WTC11 (cell line): ENCODE data around the gene TGM1. TPM values are rescaled to one million over a fixed set of nuclear protein-coding genes. Genes with fewer than 3 reads are reported as not detected.

ENCODE experiments used
- ATAC-seq: fragments of 200-7000 bp; cut with Tn5 transposase; 2 replicates; pipeline ENCODE4 v1.10.0; 2021; ENCODE audit warnings: mild to moderate bottlenecking, moderate library complexity
- CTCF ChIA-PET: fragments of 300-600 bp; sonication (Branson Sonifier 250); formaldehyde crosslinking; loops from one replicate; lab custom pipeline; 2021; ENCODE audit warnings: antibody characterized with exemption; lab: Charles Lee
- POLR2A ChIA-PET: fragments of 350-600 bp; sonication (Branson Sonifier 250); formaldehyde crosslinking; loops from one replicate; lab custom pipeline; 2021; ENCODE audit warnings: antibody characterized with exemption; lab: Charles Lee
- DNase-seq: peaks from one replicate; pipeline ENCODE4 v3.0.0; 2021; ENCODE audit warnings: low spot score
- H3K27ac Mint-ChIP-seq: 2 replicates; pipeline ENCODE4 v1.8.0; 2021; ENCODE audit warnings: mixed read lengths
- H3K27me3 Mint-ChIP-seq: 2 replicates; pipeline ENCODE4 v1.8.0; 2021; ENCODE audit warnings: low read depth, mild to moderate bottlenecking, moderate library complexity, mixed read lengths
- H3K36me3 Mint-ChIP-seq: 2 replicates; pipeline ENCODE4 v1.8.0; 2021; ENCODE audit warnings: mixed read lengths
- H3K4me1 Mint-ChIP-seq: 2 replicates; pipeline ENCODE4 v1.8.0; 2022; ENCODE audit warnings: mixed read lengths
- H3K4me3 Mint-ChIP-seq: 2 replicates; pipeline ENCODE4 v1.8.0; 2021; ENCODE audit warnings: mild to moderate bottlenecking, moderate library complexity, mixed read lengths
- H3K9me3 Mint-ChIP-seq: 2 replicates; pipeline ENCODE4 v1.8.0; 2021; ENCODE audit warnings: mixed read lengths
- CDX4 ChIP-seq: fragments of 250-450 bp; sonication (Bioruptor Pico); IDR thresholded peaks from 2 replicates; pipeline ENCODE4 v1.9.0; 2021; ENCODE audit warnings: moderate library complexity, mild to moderate bottlenecking, inconsistent platforms, borderline replicate concordance
- FOXP1 ChIP-seq: sonication (generic); formaldehyde crosslinking; IDR thresholded peaks from 2 replicates; pipeline ENCODE4 v1.8.0; 2022; ENCODE audit warnings: missing genetic modification reagents, mild to moderate bottlenecking, moderate library complexity, borderline replicate concordance
- IRF1 ChIP-seq: sonication (generic); formaldehyde crosslinking; IDR thresholded peaks from 2 replicates; pipeline ENCODE4 v1.8.0; 2023; ENCODE audit warnings: missing genetic modification reagents
- MXD4 ChIP-seq: fragments of 250-450 bp; sonication (Bioruptor Pico); IDR thresholded peaks from 2 replicates; pipeline ENCODE4 v1.8.0; 2021; ENCODE audit warnings: mild to moderate bottlenecking, moderate library complexity, borderline replicate concordance
- SOX15 ChIP-seq: fragments of 250-450 bp; sonication (Bioruptor Pico); IDR thresholded peaks from 2 replicates; pipeline ENCODE4 v1.9.0; 2021; ENCODE audit warnings: mild to moderate bottlenecking
- ZNF219 ChIP-seq: sonication (generic); formaldehyde crosslinking; IDR thresholded peaks from 2 replicates; pipeline ENCODE4 v1.8.0; 2023; ENCODE audit warnings: missing genetic modification reagents, mild to moderate bottlenecking, borderline replicate concordance
- ZNF423 ChIP-seq: fragments of 250-450 bp; sonication (Bioruptor Pico); IDR thresholded peaks from 2 replicates; pipeline ENCODE4 v2.1.2; 2022; ENCODE audit warnings: mild to moderate bottlenecking, moderate library complexity
- total RNA-seq: library from RNA; stranded (reverse); gene quantifications from 3 replicates; pipeline ENCODE4 v1.2.3, GENCODE V29; 2021
- TF ChIP-seq, protein P1 (sequence below): fragments of 250-450 bp; sonication (Bioruptor Pico); IDR thresholded peaks from 2 replicates; pipeline ENCODE4 v2.1.2; 2022; ENCODE audit warnings: mild to moderate bottlenecking, moderate library complexity
- TF ChIP-seq, protein P2 (sequence below): sonication (generic); formaldehyde crosslinking; IDR thresholded peaks from 2 replicates; pipeline ENCODE4 v1.8.0; 2022; ENCODE audit warnings: mild to moderate bottlenecking, missing genetic modification reagents
- TF ChIP-seq, protein P3 (sequence below): sonication (generic); formaldehyde crosslinking; IDR thresholded peaks from 2 replicates; pipeline ENCODE4 v1.8.0; 2022; ENCODE audit warnings: missing genetic modification reagents
- TF ChIP-seq, protein P4 (sequence below): fragments of 250-450 bp; sonication (Bioruptor Pico); IDR thresholded peaks from 2 replicates; pipeline ENCODE4 v1.9.0; 2021; ENCODE audit warnings: mild to moderate bottlenecking

The TGM1 gene
- total RNA-seq, 1 experiment from 2014 or later, result 5.2 TPM

GRCh38 chr14:24238123-24238522 is 24.9 kb downstream of the TGM1 start:
- no peak overlapping the region for H3K4me3 Mint-ChIP-seq
- ATAC-seq (no peak), DNase-seq (no peak)
- H3K27ac Mint-ChIP-seq, result no peak overlapping the region
- ChIA-PET POLR2A (interaction anchor here (1.1 kb wide), 1 partner anchor 62 kb away, joined by 4 read pairs; the partner anchor contains the start of genes DHRS1 and NOP9), CTCF (interaction anchor here (1.3 kb wide), 1 partner anchor 70 kb away, joined by 3 read pairs; the partner anchor contains the start of gene CIDEB)
- peaks cover 21% of the 10 kb centered on the region for H3K4me1 Mint-ChIP-seq
- H3K9me3 Mint-ChIP-seq, result no peaks in the 10 kb centered on the region
- TF ChIP-seq IRF1 (no peak), SOX15 (no peak), MXD4 (CRISPR knock-in tag) (no peak), FOXP1 (CRISPR knock-in tag) (no peak), ZNF423 (no peak), ZNF219 (no peak)
- TF ChIP-seq, protein P1, sequence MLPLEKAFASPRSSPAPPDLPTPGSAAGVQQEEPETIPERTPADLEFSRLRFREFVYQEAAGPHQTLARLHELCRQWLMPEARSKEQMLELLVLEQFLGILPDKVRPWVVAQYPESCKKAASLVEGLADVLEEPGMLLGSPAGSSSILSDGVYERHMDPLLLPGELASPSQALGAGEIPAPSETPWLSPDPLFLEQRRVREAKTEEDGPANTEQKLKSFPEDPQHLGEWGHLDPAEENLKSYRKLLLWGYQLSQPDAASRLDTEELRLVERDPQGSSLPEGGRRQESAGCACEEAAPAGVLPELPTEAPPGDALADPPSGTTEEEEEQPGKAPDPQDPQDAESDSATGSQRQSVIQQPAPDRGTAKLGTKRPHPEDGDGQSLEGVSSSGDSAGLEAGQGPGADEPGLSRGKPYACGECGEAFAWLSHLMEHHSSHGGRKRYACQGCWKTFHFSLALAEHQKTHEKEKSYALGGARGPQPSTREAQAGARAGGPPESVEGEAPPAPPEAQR (CRISPR knock-in tag), result no peak
- peaks cover 55% of the 10 kb centered on the region for H3K36me3 Mint-ChIP-seq
- H3K27me3 Mint-ChIP-seq, result no peaks in the 10 kb centered on the region

GRCh38 chr14:24237463-24237955 is 25.5 kb downstream of the TGM1 start:
- POLR2A ChIA-PET, result no interaction called here
- ATAC-seq (no peak), DNase-seq (no peak)
- H3K36me3 Mint-ChIP-seq, result peaks cover 55% of the 10 kb centered on the region
- H3K4me3 Mint-ChIP-seq, result no peak overlapping the region
- H3K27me3 Mint-ChIP-seq, result no peaks in the 10 kb centered on the region
- peaks cover 20% of the 10 kb centered on the region for H3K4me1 Mint-ChIP-seq
- H3K27ac Mint-ChIP-seq, result no peak overlapping the region
- CTCF ChIA-PET, result no interaction called here
- TF ChIP-seq, protein P2, sequence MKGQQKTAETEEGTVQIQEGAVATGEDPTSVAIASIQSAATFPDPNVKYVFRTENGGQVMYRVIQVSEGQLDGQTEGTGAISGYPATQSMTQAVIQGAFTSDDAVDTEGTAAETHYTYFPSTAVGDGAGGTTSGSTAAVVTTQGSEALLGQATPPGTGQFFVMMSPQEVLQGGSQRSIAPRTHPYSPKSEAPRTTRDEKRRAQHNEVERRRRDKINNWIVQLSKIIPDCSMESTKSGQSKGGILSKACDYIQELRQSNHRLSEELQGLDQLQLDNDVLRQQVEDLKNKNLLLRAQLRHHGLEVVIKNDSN (CRISPR knock-in tag), result no peak
- TF ChIP-seq, protein P3, sequence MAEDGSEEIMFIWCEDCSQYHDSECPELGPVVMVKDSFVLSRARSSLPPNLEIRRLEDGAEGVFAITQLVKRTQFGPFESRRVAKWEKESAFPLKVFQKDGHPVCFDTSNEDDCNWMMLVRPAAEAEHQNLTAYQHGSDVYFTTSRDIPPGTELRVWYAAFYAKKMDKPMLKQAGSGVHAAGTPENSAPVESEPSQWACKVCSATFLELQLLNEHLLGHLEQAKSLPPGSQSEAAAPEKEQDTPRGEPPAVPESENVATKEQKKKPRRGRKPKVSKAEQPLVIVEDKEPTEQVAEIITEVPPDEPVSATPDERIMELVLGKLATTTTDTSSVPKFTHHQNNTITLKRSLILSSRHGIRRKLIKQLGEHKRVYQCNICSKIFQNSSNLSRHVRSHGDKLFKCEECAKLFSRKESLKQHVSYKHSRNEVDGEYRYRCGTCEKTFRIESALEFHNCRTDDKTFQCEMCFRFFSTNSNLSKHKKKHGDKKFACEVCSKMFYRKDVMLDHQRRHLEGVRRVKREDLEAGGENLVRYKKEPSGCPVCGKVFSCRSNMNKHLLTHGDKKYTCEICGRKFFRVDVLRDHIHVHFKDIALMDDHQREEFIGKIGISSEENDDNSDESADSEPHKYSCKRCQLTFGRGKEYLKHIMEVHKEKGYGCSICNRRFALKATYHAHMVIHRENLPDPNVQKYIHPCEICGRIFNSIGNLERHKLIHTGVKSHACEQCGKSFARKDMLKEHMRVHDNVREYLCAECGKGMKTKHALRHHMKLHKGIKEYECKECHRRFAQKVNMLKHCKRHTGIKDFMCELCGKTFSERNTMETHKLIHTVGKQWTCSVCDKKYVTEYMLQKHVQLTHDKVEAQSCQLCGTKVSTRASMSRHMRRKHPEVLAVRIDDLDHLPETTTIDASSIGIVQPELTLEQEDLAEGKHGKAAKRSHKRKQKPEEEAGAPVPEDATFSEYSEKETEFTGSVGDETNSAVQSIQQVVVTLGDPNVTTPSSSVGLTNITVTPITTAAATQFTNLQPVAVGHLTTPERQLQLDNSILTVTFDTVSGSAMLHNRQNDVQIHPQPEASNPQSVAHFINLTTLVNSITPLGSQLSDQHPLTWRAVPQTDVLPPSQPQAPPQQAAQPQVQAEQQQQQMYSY, result no peak
- TF ChIP-seq, protein P4, sequence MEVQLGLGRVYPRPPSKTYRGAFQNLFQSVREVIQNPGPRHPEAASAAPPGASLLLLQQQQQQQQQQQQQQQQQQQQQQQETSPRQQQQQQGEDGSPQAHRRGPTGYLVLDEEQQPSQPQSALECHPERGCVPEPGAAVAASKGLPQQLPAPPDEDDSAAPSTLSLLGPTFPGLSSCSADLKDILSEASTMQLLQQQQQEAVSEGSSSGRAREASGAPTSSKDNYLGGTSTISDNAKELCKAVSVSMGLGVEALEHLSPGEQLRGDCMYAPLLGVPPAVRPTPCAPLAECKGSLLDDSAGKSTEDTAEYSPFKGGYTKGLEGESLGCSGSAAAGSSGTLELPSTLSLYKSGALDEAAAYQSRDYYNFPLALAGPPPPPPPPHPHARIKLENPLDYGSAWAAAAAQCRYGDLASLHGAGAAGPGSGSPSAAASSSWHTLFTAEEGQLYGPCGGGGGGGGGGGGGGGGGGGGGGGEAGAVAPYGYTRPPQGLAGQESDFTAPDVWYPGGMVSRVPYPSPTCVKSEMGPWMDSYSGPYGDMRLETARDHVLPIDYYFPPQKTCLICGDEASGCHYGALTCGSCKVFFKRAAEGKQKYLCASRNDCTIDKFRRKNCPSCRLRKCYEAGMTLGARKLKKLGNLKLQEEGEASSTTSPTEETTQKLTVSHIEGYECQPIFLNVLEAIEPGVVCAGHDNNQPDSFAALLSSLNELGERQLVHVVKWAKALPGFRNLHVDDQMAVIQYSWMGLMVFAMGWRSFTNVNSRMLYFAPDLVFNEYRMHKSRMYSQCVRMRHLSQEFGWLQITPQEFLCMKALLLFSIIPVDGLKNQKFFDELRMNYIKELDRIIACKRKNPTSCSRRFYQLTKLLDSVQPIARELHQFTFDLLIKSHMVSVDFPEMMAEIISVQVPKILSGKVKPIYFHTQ (CRISPR knock-in tag), result no peak
- TF ChIP-seq CDX4 (CRISPR knock-in tag), result no peak
- no peaks in the 10 kb centered on the region for H3K9me3 Mint-ChIP-seq
